Left forelimb (tissue), 1 donor: ENCODE results near the gene IGSF22.

Experiments used
- DNase-seq: peaks from one replicate; pipeline ENCODE4 v3.0.0-alpha.2; 2018; ENCODE audit warnings: low spot score

IGSF22 gene

DNA sequence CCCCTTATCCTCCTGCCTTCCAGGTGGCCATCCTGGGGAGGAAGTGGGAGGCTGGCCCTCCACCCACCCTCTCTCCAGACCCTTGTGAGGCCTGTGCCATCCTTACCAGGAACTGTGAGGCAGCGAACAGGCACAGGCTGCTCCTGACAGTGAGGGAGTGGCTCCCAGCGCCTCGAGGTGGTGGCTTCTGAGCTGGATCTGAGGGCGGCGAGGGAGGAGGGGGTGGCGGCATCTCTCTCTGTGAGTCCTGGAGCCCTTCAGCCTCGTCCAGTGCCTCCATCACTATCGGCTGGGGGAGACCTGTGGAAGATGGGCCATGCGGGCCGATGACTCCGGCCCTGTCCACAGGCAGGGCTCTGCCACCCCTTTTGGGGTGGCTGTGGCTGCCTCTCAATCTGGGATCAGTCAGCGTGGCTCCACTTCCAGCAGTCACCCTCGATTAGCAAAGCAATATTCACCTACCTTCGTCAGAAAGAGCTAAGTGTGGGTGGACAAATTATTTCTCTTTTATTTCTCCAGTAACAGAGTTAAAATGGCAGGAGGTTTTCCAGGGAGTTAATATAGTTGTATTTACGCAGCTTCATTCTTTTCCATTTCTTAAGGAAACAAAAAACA, 18.0 kb upstream of the IGSF22 start:
- no peak for DNase-seq

DNA sequence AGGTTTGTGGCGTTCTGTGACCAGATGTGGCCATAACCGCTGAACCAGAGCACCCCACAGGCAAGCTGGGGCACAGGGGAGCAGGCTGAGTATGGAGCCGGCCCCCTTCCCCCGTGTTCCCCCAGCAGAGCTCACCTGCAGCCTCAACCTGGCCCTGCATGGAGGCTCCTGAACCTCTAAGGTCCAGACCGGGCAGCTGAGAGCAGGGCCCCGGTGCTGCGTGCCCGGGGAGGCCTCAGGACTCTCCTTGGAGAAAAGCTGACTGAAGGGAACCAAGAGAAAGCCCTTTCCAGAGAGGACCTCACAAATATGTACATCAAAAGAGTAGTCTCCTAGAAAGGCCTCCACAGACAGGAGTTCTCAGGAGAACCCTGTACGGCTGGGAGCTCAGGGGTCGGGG, 17.4 kb upstream of the IGSF22 start:
- DNase-seq = no peak

DNA sequence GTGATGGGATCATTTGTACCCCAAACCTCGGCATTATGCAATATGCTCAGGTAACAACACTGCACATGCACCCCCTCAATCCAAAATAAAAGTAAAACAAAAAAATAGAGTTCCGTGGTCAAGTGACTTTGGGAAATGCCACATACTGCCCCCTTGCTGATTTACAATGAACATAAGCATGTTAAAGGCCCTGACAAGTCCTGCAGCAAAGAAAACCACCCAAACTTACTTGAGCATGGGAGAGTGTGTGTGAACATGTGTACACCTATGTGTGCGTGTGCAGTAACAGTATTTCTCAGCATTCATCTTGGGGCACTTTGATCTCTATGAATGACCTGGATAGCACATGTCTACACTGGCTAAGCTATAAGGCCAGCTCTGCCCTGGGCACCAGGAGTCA, 15.8 kb upstream of the IGSF22 start:
- DNase-seq = no peak

DNA sequence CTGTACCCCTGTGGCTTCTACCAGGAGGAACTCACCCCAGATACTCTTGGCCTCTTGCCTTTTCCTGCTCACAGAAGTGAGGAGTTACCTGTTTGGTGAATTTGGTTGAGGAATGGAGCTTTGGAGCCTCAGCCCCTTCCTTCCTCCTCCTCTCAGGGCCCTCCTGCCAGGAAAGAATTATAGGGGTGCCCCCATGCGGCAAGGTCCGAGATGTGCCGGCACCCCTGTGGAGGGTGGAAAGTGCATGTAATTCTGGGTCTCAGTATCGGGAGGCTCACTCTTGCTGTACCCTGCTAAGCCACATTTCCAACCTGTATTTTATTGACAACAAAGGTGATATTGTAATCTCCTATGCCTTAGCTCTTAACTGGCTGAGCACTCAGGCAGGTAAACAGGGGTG, 13.7 kb upstream of the IGSF22 start:
- no peak for DNase-seq

DNA sequence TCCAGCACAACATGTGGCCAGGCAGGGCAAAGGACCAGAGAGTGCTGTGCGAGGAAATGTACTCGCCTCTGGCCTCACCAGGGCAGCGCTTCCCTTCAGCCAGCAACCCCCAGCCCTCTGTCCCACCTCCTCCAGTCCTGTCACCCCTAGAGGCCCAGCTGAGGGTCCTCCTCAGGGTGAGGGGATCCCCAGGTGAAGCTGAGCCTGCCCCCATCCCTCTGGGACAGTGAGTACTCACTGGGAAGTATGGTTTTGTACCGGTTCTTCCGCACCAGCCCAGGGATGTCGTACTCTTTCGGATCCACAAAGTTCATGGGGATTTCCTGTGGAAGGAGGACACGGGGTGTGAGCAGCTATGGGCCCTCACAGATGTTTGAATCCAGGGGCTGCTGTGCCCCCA, 11.7 kb upstream of the IGSF22 start:
- DNase-seq = no peak

DNA sequence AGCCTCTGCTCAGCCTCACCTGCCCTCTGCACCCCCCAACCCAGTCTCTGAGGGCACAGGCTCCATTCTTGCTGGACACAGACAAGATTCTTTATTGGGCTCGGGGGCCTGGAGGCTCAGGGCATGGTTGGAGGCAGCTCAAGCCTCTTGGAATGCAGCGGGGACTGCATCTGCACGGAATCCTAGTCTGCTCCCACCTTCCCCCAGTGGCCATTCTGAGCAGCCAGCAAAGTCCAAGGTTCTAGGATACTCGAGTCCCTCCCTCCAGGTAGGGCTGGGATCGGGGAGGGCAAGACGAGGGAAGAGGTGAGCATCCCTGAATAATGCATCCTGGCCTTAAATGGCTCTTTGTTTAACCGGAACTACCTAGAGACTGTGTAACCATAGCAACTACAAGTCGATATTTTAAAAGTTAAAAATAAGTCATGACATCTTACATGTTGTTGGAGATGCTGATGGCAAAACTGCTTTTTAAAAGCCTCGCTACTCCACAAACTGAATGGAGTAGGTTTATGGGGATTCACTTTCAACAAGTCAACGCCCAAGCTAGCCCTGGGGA, 10.7 kb upstream of the IGSF22 start:
- DNase-seq = no peak

DNA sequence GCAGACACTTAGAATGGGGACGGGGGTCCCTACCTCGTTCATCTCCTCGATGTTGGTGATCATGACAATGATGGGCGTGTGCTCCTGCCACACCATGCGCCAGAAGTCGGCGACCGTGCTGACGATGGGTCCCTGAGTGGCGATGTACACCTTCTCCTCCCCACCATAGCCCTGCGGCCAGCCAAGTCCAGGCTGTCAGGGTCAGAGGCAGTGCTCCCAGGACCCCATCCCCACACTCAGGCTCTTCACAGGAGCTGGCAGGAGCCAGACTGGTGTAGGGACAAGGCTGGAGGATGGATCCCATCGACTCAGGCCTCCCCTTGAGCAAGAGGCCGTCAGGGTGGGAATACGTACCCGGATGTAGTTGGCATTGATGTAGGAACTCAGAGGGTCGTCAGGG, 7.2 kb upstream of the IGSF22 start:
- no peak for DNase-seq

DNA sequence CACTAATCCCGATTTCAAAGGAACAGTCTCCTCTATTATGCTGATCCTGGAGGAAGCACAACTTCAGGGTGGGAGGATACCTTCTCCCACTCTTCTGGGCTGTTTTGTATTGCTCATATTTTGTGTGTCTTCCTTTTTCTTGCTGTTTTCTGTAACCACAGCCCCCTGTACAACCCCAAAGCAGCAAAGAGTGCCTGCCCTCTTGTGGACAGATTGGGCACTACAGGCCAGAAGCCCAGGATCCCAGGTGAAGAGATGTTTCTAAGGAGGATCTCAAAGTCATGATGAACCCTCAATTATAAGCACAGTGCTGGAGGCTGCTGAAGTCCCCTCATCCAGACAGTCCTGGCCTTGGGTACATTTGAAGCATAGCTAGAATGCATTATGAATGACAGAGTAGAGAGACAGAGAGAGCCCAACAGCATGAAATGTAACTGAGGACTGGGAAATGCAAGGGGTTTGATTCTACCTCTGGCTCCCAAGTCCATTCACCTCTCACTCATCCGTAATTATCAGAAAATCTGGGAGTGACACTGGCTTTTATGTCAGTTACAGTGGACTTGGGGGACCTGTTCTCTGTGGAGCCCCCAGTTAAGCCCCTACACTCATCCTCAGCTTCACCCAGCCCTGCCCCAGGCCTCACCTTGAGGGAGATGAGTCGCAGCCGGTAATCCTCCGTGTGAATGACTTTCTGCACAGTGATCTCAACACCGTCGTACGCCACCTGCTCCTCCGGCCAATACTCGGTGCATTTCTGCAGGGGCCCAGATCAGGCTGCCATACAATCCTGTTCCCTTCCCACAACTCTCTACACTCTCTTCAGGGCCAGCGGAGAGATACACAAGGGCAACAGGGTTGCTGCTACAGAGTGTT, 6.2 kb upstream of the IGSF22 start:
- DNase-seq = no peak

DNA sequence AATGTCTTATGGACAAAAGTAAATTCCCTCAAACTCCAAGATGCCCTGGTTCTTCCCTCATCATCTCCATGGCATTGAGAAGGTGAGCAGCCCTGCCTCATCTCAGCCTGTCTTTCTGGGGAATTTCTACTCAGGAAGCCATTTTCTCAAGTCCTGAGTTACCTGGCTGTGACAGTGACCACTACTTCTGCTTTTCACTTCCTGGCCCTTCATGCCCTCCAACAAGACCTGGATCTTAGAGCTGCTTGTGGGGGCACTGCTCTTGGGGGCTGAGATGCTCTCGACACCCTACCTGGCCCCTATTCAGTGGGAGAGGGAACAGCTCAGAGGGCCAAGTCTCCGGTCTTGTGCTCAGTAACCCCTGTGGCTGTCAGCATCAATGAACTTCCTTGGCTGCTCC, 5.5 kb upstream of the IGSF22 start:
- no peak for DNase-seq

DNA sequence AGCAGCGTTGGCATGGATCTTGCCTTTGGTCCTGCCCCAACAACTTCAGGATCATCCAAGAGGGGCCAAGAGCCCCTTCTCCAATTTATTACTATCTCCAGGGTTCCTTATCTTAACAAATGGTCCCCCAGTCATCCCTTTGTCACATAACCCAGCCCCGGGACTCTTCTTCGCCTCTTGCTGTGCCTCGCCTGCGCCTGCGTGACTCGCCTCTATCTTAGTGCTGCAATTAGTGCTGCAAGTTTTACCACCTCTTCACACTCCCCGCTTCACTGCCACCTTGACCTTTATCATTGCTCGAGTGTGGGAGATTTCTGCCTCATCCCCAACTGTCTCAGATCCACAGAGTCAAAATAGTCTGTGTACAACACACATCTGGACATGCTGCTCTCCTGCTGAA, 4.0 kb upstream of the IGSF22 start:
- DNase-seq = no peak

DNA sequence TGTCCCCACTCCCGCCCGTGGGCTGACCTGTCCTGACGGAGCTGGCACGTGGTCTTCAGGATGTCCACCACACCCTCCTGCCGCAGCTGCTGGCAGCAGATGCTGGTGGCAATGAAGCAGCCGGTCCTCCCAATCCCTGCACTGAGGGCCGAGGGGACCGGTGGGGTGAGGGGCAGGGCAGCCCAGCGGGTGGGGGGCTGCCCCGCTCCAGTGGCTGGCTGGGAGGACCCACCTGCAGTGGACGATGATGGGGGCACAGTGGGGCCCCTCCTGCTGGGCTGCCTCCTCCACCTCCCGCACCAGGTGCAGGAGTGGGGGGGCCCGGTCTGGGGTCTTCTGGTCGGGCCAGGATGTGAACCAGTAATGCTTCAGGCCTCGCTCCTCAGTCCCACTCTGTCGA, 3.4 kb upstream of the IGSF22 start:
- no peak for DNase-seq

DNA sequence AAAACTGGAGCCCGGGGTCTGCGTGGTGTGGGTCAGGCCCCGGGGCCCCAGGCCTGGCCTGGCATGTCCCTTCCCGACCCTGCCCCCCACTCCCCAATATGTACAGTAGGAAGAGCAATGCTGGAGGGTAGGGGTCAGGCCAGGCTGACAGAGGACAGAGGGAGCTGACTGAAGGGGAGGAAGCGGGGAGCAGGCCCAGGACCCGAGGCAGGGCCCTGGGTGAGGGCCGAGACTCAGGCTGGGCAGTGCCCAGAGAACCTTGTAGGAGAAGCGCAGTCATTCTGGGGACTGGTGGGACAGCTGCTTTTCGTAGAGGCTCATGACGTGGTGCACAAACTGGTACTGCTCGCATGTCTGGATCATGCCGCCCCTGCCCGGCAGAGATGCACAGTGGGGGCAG, 2.7 kb upstream of the IGSF22 start:
- no peak for DNase-seq

DNA sequence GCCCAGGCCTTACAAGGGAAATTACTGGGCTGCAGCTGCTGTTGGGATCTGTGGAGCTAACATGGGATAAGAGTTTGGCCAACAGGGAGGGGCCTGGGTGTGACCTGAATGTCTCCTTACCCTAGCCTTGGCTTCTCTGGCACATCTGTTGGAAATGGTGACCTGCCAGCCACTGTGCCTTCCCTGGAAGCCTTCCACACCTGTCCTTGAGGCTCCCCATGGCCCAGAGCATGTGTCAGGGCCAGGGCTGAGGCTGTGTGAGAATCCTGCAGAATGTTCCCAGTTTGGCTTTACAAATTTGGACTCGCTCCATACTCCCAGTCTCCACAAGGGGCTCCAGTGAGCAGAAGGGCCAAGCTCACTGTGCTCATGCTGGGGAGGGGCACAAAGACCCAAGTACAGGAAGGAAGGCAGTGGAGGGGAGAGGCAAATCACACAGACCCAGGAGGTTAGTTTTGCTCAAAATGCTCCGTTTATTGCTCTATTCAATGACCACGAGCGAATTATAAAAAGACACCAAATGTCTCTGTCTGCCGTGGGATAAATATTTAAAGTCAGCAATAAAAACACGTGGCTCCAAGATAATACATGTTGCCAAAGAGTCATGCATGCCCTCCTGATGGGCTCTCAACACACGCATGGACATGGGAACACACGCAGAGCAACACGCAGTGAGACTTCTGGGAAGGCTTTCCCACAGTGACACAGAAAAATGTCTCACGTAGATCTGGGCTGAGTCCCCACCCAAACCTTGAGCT, 1.7 kb upstream of the IGSF22 start:
- no peak for DNase-seq

DNA sequence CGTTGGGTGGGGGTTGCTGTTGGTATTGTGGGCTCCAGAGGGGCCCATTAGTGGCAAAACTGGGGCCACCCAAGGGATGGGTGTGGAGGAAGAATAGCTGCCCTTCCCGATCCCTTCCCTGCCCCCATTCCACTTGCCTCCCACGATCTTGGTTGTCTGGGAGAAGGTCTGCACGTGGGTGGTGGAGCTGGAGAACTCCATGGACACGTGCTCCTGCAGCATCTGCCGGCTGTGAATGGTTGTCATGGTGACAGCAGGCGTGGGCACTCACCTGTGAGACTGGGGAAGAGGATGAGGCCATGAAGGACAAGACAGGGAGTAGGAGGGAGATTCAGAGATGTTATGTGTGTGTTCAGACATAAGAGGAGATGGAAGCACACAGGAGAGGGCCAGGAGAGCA, 2.0 kb downstream of the IGSF22 start:
- no peak for DNase-seq

DNA sequence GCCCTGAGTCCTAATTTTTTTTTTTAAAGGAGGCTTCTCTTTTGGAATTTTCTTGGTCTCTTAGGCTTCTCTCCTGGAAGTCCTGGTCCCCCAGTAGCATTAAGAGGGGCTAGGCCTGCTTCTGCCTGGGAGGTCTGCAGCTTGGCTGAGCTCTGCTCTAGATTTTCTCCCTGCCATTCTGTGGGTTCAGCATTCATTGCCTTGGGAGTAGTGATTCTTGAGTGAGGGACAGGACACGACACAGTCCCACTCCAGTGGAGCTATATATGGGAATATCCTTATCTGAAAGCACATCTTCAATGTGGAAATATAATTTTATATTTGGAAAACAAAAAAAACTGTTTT, 3.7 kb downstream of the IGSF22 start:
- DNase-seq = no peak

DNA sequence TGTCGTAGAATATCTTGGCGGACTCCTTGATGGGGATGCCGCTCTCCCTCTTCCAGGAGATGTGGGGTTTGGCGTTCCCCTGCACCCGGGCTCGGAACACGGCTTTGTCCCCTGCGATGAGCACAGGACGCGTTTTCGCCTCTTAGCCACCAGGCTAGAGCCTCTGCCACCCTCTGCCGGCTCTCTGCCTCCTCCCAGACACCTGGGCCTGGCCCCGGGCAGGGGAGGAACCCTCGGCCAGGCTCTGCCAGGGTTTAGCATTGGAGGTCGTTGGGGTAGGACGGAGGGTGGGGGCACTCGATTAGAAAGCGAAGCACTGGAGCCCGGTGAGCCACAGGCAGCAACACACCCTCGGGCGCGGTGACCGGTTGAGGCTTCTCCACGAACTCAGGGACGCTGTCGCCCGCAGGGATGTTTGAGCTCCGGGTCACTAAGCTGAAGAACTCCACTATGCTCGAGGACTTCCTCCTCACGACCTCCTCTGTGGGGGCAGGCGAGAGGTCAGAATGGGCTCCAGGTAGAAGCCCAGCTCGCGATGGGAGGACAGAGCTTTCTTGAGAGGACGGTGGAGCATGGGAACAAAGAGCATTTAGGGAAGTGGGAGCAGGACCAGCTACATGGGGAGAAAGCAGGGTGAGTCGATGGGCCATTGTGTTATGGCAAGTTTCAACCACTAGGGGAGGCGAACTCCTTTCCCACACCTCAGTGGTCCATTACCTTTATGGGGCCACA, 4.3 kb downstream of the IGSF22 start:
- no peak for DNase-seq

DNA sequence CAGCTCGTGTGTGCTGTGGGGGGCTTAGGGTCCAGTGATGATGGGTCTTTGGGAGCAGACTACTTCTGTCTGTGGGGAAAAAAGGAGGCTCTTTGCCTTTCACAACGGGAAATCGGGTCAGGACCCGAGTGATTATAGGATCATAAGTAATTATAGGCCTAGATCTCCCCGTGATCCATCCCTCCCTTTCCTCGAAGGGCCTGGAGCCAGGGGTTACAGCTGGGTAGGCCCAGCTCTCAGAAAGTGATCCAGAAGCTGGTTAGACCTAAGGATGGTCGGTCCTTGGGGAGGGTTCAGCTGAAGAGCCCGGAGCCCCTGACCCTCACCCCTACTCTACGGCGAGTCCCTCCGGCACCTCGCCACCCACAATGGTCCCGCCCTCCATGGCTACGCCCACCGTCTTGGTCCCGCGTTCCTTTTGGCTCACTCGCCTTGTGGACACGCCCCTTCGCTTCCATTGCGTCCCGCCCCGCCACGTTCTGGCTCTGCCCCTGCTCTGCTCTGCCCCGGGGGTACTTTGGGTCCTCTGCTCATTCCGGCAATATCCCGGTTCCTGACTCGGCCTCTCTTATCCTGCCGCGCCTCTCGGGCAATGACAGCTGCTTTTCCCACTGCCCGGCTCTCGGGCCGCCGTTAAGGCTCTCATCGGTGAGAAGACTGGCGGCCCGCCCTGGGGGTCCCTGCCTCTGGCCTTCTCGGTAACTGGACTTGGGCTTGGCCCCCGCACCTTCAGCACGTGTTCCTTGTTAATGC, 5.0 kb downstream of the IGSF22 start:
- peak; percentile 86 for DNase-seq

DNA sequence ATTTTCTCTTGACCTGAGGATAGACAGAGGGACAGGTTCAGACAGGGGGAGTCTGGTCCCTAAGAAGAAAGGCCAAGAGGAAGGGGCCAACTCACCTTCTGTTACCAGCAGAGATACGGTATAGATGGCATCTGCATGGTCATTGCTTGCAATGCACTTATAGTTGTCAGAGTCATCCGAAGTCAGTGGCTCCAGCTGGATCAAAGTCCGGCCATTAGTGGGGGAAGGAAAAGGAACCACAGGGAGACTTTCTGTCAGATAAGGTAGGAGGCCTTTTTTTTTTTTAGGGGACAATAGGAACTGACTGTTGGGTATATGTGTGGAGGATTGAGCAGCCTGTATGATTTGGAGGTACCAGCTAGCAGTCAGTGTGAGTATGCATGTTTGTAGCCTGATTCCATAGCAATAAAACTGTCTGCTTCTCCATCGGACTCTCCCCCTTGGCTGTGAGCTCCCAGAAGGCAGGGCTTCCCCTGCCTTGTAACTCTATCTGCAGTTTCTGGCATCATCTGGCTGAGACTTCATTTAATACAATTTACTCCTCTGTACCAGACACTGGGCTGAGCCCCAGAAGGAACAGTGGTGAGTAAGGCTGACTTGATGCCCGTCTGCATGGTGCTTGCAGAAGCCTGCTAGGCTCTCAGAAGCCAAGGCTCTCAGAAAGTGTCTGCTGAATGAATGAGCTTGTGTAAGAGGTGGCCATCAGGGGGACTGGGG, 5.7 kb downstream of the IGSF22 start:
- DNase-seq = no peak

DNA sequence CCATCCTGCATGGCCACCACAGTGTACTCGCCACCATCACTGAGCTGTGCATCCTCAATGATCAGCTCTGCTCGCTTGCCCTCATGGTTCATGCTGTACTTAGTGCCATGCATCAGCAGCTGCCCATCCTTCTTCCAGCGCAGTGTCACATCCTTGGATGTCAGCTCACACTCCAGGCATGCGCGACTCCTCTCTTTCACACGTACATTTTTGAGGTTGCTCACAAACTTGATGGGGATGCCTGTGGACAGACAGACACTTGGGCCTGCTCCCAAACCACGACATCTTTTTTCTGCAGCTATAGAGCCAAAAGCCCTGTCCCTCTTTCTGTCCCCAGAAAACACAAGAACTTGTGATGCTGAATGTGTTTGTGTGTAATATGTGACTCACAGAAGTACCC, 10.5 kb downstream of the IGSF22 start:
- DNase-seq = no peak

DNA sequence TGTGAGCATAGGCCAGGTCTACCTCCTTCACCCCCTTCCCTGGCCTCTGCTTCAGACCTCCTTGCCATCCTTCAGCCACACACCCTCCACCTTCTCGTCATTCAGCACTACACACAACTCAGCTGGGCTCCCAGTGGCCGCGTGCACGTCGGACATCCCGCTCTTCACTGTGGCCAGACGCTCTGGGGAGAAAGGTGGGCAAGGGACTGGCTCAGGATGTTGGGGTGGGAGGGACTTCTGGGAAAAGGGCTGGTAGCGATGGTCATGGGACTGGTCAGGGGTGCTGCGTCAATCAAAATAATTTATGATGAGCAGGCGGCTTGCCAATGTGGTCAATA, 11.6 kb downstream of the IGSF22 start:
- DNase-seq = no peak
